Measurements from ENCODE around the gene STAT1.

Gene STAT1

GRCh38 chr2:190935054-190935453, 78.9 kb downstream of the STAT1 start:
- no peak overlapping the region for H3K4me3 ChIP-seq (ENCODE audit: low read depth, low read length)
- no peak for TF ChIP-seq CTCF (IDR thresholded peaks at IDR 0.05; ENCODE audit: borderline replicate concordance, insufficient read depth, low read depth, low read length)

- no peak for TF ChIP-seq CTCF (IDR thresholded peaks at IDR 0.05; ENCODE audit: borderline replicate concordance, insufficient read depth, low read depth, low read length)
- no peak overlapping the region for H3K4me3 ChIP-seq (ENCODE audit: low read depth, low read length)
These were observed 80.6 kb downstream of the STAT1 start for GRCh38 chr2:190933361-190933760.

GRCh38 chr2:190932514-190932913, 81.5 kb downstream of the STAT1 start:
- no peak for TF ChIP-seq CTCF (IDR thresholded peaks at IDR 0.05; ENCODE audit: borderline replicate concordance, insufficient read depth, low read depth, low read length)
- no peak overlapping the region for H3K4me3 ChIP-seq (ENCODE audit: low read depth, low read length)

- no peak overlapping the region for H3K4me3 ChIP-seq (ENCODE audit: low read depth, low read length)
- TF ChIP-seq CTCF (IDR thresholded peaks at IDR 0.05; ENCODE audit: borderline replicate concordance, insufficient read depth, low read depth, low read length) = no peak
These were observed 83.6 kb downstream of the STAT1 start for GRCh38 chr2:190930411-190930810.

- H3K4me3 ChIP-seq (ENCODE audit: low read depth, low read length) = no peak overlapping the region
- TF ChIP-seq CTCF (IDR thresholded peaks at IDR 0.05; ENCODE audit: borderline replicate concordance, insufficient read depth, low read depth, low read length) = no peak
These were observed 84.1 kb downstream of the STAT1 start for GRCh38 chr2:190929919-190930318.

- TF ChIP-seq CTCF (IDR thresholded peaks at IDR 0.05; ENCODE audit: borderline replicate concordance, insufficient read depth, low read depth, low read length) = no peak
- H3K4me3 ChIP-seq (ENCODE audit: low read depth, low read length) = no peak overlapping the region
These were observed 86.7 kb downstream of the STAT1 start for GRCh38 chr2:190927301-190927700.

- no peak overlapping the region for H3K4me3 ChIP-seq (ENCODE audit: low read depth, low read length)
- TF ChIP-seq CTCF (IDR thresholded peaks at IDR 0.05; ENCODE audit: borderline replicate concordance, insufficient read depth, low read depth, low read length) = no peak
These were observed 91.6 kb downstream of the STAT1 start for GRCh38 chr2:190922376-190922775.
